Activated CD4-positive, CD25-positive, alpha-beta regulatory T cell treated with anti-CD3 and anti-CD28 coated beads, Interleukin-2, amount 50 U/mL, for 24 hours (primary cell): ENCODE data around the gene FAM169A.
"Not testable (repeated sequence)": the region's sequence is repeated elsewhere in the genome, so short reads cannot be mapped to it uniquely, and the experiment has no call there.

Experiments used
- ATAC-seq, 2 donors: fragments of 150-1000 bp; cut with Tn5 transposase; one replicate each; pipeline ENCODE4 v1.10.0; 2021; ENCODE audit warnings: mild to moderate bottlenecking in 1 of 2, moderate library complexity in 1 of 2

The FAM169A gene

GRCh38 chr5:74869414-74869813, 3.2 kb upstream of the FAM169A start:
- ATAC-seq = not testable (repeated sequence)

- peak in 1 of 2 donors; percentile 6 for ATAC-seq
Observed at GRCh38 chr5:74866596-74867162, 492 bp upstream of the FAM169A start.

- ATAC-seq = peak in 1 of 2 donors; percentile 30
Observed at GRCh38 chr5:74865256-74865803, 857 bp downstream of the FAM169A start.

- no peak for ATAC-seq
Observed at GRCh38 chr5:74864823-74865222, 1.4 kb downstream of the FAM169A start.

GRCh38 chr5:74863726-74864125, 2.5 kb downstream of the FAM169A start:
- no peak for ATAC-seq

GRCh38 chr5:74862221-74862620, 4.0 kb downstream of the FAM169A start:
- no peak for ATAC-seq

GRCh38 chr5:74856975-74857374, 9.2 kb downstream of the FAM169A start:
- not testable (repeated sequence) for ATAC-seq

- ATAC-seq = no peak
Observed at GRCh38 chr5:74853256-74853655, 12.9 kb downstream of the FAM169A start.

GRCh38 chr5:74851684-74852353, 14.4 kb downstream of the FAM169A start:
- peak; percentile 75 to 77 for ATAC-seq

- no peak for ATAC-seq
Observed at GRCh38 chr5:74850789-74851425, 15.3 kb downstream of the FAM169A start.

GRCh38 chr5:74850030-74850429, 16.2 kb downstream of the FAM169A start:
- no peak for ATAC-seq

GRCh38 chr5:74848553-74849025, 17.6 kb downstream of the FAM169A start:
- ATAC-seq = no peak

- ATAC-seq = no peak
Observed at GRCh38 chr5:74839229-74839628, 27.0 kb downstream of the FAM169A start.

- no peak for ATAC-seq
Observed at GRCh38 chr5:74838262-74838661, 27.9 kb downstream of the FAM169A start.

- ATAC-seq = no peak
Observed at GRCh38 chr5:74837115-74837514, 29.1 kb downstream of the FAM169A start.

- ATAC-seq = no peak
Observed at GRCh38 chr5:74833537-74834266, 32.5 kb downstream of the FAM169A start.

- ATAC-seq = no peak
Observed at GRCh38 chr5:74829413-74829812, 36.8 kb downstream of the FAM169A start.

GRCh38 chr5:74822288-74822687, 43.9 kb downstream of the FAM169A start:
- no peak for ATAC-seq

GRCh38 chr5:74816875-74817274, 49.3 kb downstream of the FAM169A start:
- ATAC-seq = no peak

GRCh38 chr5:74810915-74811314, 55.3 kb downstream of the FAM169A start:
- ATAC-seq = no peak

- no peak for ATAC-seq
Observed at GRCh38 chr5:74801941-74802340, 64.2 kb downstream of the FAM169A start.

GRCh38 chr5:74801197-74801596, 65.0 kb downstream of the FAM169A start:
- ATAC-seq = no peak
